ENCODE data around the gene PRCD.

Gene PRCD

GRCh38 chr17:76560036-76560876 lies 20.4 kb downstream of the PRCD start:
- H3K27me3 ChIP-seq (ENCODE audit: insufficient read depth, low read length, poor library complexity): no peaks in the 10 kb centered on the region
- H3K4me3 ChIP-seq (ENCODE audit: low read depth in 1 of 2, low read length in 2 of 2): peak overlapping the region in 1 of 2 experiments; percentile 43; a peak in 1 of 4 replicates
- 0 out of 2 replicates have a peak overlapping the region, but pooled peaks have one; percentile 15 for H3K27ac ChIP-seq (ENCODE audit: low read length)
- peaks cover 57% of the 10 kb centered on the region for H3K36me3 ChIP-seq (ENCODE audit: insufficient read depth, low read length)
- no peaks in the 10 kb centered on the region for H3K9me3 ChIP-seq (ENCODE audit: insufficient read depth, low read length, severe bottlenecking)
- H3K4me2 ChIP-seq (ENCODE audit: insufficient read depth, low read length): peak overlapping the region; percentile 77; the same call in 1 of the 2 replicates
- H2AFZ ChIP-seq (ENCODE audit: low read depth, low read length): no peak overlapping the region
- TF ChIP-seq CTCF (IDR thresholded peaks at IDR 0.05; ENCODE audit: borderline replicate concordance, extremely low read depth, low read length, poor library complexity, severe bottlenecking) (no peak), EZH2 (IDR thresholded peaks at IDR 0.05; ENCODE audit: borderline replicate concordance, low read depth, low read length, severe bottlenecking) (no peak)
- peaks cover 51% of the 10 kb centered on the region for H4K20me1 ChIP-seq (ENCODE audit: insufficient read depth, low read length)
- H3K4me1 ChIP-seq (ENCODE audit: insufficient read depth, low read length): peaks cover 50% of the 10 kb centered on the region
- H3K79me2 ChIP-seq (ENCODE audit: insufficient read depth, low read length): peaks cover 65% of the 10 kb centered on the region
- H3K9ac ChIP-seq (ENCODE audit: low read depth, low read length): peak overlapping the region; percentile 87
- ATAC-seq (ENCODE audit: insufficient read depth, low read depth) (no peak), DNase-seq (no peak)

- Histone ChIP-seq H3K4me1 (ENCODE audit: insufficient read depth, low read length) (peaks cover 50% of the 10 kb centered on the region), H3K79me2 (ENCODE audit: insufficient read depth, low read length) (peaks cover 65% of the 10 kb centered on the region)
These were observed 21.0 kb downstream of the PRCD start for GRCh38 chr17:76560877-76561221.

GRCh38 chr17:76561332-76561731 lies 21.5 kb downstream of the PRCD start:
- ATAC-seq (ENCODE audit: insufficient read depth, low read depth) (no peak), DNase-seq (no peak)
- peaks cover 65% of the 10 kb centered on the region for H3K79me2 ChIP-seq (ENCODE audit: insufficient read depth, low read length)
- no peaks in the 10 kb centered on the region for H3K9me3 ChIP-seq (ENCODE audit: insufficient read depth, low read length, severe bottlenecking)
- H3K9ac ChIP-seq (ENCODE audit: low read depth, low read length): no peak overlapping the region
- H3K4me3 ChIP-seq (ENCODE audit: low read depth in 1 of 2, low read length in 2 of 2): no peak overlapping the region; a peak in 1 of 4 replicates
- peaks cover 50% of the 10 kb centered on the region for H3K4me1 ChIP-seq (ENCODE audit: insufficient read depth, low read length)
- peak overlapping the region; percentile 28 for H3K4me2 ChIP-seq (ENCODE audit: insufficient read depth, low read length)
- H3K27ac ChIP-seq (ENCODE audit: low read length): no peak overlapping the region
- no peaks in the 10 kb centered on the region for H3K27me3 ChIP-seq (ENCODE audit: insufficient read depth, low read length, poor library complexity)
- TF ChIP-seq EZH2 (IDR thresholded peaks at IDR 0.05; ENCODE audit: borderline replicate concordance, low read depth, low read length, severe bottlenecking): no peak
- no peak overlapping the region for H2AFZ ChIP-seq (ENCODE audit: low read depth, low read length)
- H4K20me1 ChIP-seq (ENCODE audit: insufficient read depth, low read length): peaks cover 61% of the 10 kb centered on the region
- H3K36me3 ChIP-seq (ENCODE audit: insufficient read depth, low read length): peaks cover 67% of the 10 kb centered on the region

More at GRCh38 chr17:76560877-76561221, 21.0 kb downstream of the PRCD start:
- Histone ChIP-seq H3K9me3 (ENCODE audit: insufficient read depth, low read length, severe bottlenecking) (no peaks in the 10 kb centered on the region), H3K27ac (ENCODE audit: low read length) (no peak overlapping the region), H3K36me3 (ENCODE audit: insufficient read depth, low read length) (peaks cover 63% of the 10 kb centered on the region), H2AFZ (ENCODE audit: low read depth, low read length) (no peak overlapping the region), H3K27me3 (ENCODE audit: insufficient read depth, low read length, poor library complexity) (no peaks in the 10 kb centered on the region), H3K4me2 (ENCODE audit: insufficient read depth, low read length) (peak overlapping the region; percentile 77; the same call in 1 of the 2 replicates), H3K9ac (ENCODE audit: low read depth, low read length) (no peak overlapping the region; the same call in 1 of the 2 replicates), H3K4me3 (ENCODE audit: low read depth in 1 of 2, low read length in 2 of 2) (no peak overlapping the region), H4K20me1 (ENCODE audit: insufficient read depth, low read length) (peaks cover 57% of the 10 kb centered on the region)
- ATAC-seq (ENCODE audit: insufficient read depth, low read depth) (no peak), DNase-seq (no peak)
- TF ChIP-seq EZH2 (IDR thresholded peaks at IDR 0.05; ENCODE audit: borderline replicate concordance, low read depth, low read length, severe bottlenecking) (no peak), CTCF (IDR thresholded peaks at IDR 0.05; ENCODE audit: borderline replicate concordance, extremely low read depth, low read length, poor library complexity, severe bottlenecking) (no peak)

- peaks cover 45% of the 10 kb centered on the region for H3K4me1 ChIP-seq (ENCODE audit: insufficient read depth, low read length)
These were observed 22.0 kb downstream of the PRCD start for GRCh38 chr17:76561799-76562268.

More at GRCh38 chr17:76561799-76562268, 22.0 kb downstream of the PRCD start:
- TF ChIP-seq EZH2 (IDR thresholded peaks at IDR 0.05; ENCODE audit: borderline replicate concordance, low read depth, low read length, severe bottlenecking): no peak
- TF ChIP-seq CTCF (IDR thresholded peaks at IDR 0.05; ENCODE audit: borderline replicate concordance, extremely low read depth, low read length, poor library complexity, severe bottlenecking): no peak
- Histone ChIP-seq H3K4me3 (ENCODE audit: low read depth in 1 of 2, low read length in 2 of 2) (no peak overlapping the region; a peak in 1 of 4 replicates), H3K4me2 (ENCODE audit: insufficient read depth, low read length) (peak overlapping the region; percentile 28; the same call in 1 of the 2 replicates), H3K27ac (ENCODE audit: low read length) (no peak overlapping the region; the same call in 1 of the 2 replicates), H4K20me1 (ENCODE audit: insufficient read depth, low read length) (peaks cover 64% of the 10 kb centered on the region), H3K9ac (ENCODE audit: low read depth, low read length) (no peak overlapping the region), H2AFZ (ENCODE audit: low read depth, low read length) (no peak overlapping the region), H3K79me2 (ENCODE audit: insufficient read depth, low read length) (peaks cover 60% of the 10 kb centered on the region), H3K36me3 (ENCODE audit: insufficient read depth, low read length) (peaks cover 70% of the 10 kb centered on the region), H3K27me3 (ENCODE audit: insufficient read depth, low read length, poor library complexity) (no peaks in the 10 kb centered on the region), H3K9me3 (ENCODE audit: insufficient read depth, low read length, severe bottlenecking) (no peaks in the 10 kb centered on the region)
- DNase-seq (no peak), ATAC-seq (ENCODE audit: insufficient read depth, low read depth) (no peak)

Measured in DND-41 (cell line).